GM19025 (cell line): ENCODE data around the gene SNRPB.
"Not testable (repeated sequence)": the region's sequence is repeated elsewhere in the genome, so short reads cannot be mapped to it uniquely, and the experiment has no call there.

Experiments used
- ATAC-seq: cut with Tn5 transposase; IDR thresholded peaks from one replicate; pipeline ENCODE4 v1.9.1; 2021; ENCODE audit warnings: mild to moderate bottlenecking, low read depth, moderate library complexity; ENCODE audit not compliant: unreplicated experiment

SNRPB gene

DNA sequence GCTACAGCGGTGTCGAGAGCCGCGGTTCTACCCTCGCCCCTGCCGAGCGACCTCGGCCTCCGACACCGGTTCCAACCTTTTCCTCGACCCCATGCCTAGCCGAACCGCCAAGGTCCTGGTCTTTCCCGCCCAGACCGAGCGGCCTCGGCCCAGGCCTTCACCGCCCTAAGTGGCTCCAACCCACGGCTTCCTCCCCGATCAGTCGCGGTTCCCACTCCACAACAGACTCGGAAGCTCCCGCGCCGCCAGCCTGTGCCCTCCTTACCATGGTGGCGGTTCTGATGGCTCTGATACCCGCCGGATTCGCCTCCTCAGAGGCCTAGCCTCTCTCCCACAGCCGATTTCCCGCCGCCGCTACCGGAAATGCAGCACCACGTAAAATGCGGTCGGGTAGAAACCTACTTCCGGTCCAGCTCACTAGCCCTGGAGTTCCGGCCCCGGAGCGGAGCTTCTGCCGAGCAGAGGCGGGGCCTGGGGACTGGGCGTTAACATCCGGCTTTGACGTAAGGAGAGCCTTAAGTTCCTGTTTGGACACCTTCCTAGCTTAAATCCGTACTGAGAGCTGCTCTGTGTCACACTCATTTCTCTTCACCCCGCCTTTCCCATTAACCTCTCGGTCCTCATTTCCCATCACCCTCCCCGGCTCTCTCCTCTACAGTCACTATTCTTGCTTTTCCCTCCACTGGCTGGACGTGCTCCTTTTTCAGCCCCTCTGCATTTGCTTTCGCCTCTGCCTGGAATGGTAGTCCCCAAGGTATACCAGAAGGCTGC, at the start of gene SNRPB:
SNRPB (minus strand) TSS at position 367 of the 771 bp plus-strand sequence; CDS start at position 268, 99 bp downstream.
- ATAC-seq: peak; percentile 97

DNA sequence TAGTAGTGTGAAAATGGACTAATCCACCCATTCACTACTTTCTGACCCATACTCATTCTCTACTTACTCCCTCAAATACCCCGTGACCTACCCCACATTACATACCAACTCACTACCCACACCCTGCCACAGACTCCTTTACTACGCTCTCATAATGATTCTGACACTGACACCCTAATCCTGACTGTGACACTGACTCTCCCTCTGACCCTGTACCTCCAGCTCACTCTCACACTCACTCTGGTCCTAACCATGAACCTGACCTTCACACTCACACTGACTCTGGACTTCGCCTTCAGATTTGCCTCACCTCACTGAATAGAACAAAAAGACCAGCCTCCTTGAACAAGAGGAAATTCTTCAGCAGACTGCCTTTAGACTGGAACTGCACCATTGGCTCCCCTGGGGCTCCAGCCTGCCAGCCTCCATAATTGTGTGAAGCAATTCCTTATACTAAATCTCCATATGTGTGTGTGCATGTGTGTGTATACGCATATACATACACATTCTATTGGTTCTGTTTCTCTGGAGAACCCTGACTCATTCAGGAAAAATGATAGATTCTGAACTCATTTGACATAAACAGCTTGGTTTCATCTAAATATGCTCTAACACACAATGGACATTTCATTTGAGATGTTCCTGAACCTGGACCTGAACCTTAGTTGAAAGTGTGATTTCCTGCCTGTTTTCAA, 48.7 kb upstream of the SNRPB start:
- no peak for ATAC-seq

DNA sequence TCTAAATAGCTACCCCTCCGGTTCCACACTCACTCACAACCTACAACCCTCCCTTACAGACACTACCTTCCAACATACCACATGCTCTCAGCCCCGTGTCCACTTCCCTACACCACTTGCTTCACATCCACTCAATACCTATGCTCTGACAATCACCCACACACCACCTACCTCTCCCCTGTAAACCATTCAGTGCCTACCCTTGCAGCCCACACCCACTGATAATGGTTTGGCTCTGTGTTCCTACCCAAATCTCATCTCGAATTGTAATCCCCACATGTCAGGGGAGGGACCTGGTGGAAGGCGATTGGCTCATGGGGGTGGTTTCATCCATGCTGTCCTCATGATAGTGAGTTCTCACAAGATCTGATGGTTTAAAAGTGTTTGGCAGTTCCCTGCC, 48.0 kb upstream of the SNRPB start:
- no peak for ATAC-seq

DNA sequence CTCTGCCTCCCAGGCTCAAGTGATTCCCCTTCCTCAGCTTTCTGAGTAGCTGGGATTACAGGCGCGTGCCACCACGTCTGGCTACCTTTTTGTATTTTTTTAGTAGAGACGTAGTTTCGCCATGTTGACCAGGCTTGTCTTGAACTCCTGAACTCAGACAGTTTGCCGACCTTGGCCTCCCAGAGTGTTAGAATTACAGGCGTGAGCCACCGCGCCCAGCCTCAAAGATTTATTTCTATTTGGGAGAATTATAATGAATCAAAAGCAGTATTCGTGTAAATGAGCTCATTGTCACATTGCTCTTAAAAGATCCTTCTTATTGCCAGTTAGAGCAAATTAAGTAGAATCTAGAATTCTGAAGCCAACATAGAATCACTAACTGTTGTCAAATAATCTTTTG, 47.5 kb upstream of the SNRPB start:
- no peak for ATAC-seq

DNA sequence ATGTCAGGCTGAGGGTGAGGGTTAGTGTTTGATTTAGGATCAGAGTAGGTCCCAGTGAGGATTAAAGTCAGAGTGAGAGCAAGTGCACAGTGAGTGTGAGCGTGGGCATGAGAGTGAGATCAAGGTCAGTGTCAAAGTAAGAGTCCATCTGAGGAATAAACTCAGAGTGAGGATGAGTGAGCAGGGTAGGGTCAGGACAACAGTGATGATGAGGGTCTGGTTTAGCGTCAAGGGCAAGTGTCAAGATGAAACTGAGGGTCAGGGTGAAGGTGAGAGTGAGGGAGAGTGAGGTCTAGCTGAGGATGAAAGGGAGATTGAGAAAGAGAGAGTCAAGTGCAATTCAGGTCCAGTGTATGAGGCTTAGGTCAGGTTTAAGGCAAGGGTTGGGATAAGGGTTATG, 45.8 kb upstream of the SNRPB start:
- ATAC-seq: no peak

DNA sequence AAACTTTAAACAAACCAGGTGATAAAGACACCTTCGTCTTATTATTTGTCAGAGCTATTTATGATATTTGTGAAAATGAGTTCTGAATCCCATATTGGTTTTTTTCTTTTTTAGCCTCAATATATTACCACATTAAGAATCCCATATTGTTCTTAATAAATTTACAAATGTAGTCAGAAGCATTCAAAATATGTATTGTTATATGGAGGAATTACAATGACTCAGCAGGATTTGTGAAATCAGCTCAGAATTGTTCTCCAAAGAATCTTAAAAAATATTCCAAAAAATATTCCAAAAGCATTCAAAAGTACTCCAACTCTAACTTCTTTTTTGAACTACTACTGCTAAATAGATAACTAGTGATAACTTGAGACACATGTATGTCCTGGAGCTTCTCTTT, 44.6 kb upstream of the SNRPB start:
- ATAC-seq: no peak

DNA sequence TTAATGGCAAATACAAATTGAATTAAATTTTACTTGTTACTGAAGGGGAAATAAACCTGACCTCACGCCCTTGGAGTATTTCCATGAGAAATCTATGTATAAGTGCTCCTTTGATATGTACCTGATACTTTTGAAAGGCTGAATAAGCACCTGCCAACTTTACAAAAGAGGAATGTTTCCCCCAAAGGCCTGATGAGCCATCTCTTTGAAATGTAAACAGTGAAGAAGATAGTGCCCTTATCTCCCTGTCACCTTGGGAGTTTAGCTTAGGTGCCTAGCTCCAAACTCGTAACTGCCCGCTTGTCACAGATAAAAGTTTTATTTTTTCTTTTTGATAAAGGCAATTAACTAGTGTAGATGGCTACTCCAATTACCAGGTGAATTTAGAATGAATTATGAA, 39.2 kb upstream of the SNRPB start:
- ATAC-seq: no peak

DNA sequence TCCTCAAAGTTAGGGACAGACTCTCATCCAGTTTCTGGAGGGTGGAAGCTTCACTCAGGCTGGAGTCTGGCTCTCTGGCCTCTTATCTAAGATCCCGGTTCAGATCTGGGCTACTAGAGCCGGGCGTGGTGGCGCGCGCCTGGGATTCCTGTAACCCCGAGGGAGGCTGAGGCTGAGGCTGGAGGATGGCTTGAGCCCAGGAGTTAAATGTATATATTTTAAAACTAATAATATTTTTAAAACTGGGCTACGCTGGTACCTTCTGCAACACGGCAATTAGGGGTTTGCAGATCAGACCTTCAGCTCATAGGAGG, 38.8 kb upstream of the SNRPB start:
- no peak for ATAC-seq

DNA sequence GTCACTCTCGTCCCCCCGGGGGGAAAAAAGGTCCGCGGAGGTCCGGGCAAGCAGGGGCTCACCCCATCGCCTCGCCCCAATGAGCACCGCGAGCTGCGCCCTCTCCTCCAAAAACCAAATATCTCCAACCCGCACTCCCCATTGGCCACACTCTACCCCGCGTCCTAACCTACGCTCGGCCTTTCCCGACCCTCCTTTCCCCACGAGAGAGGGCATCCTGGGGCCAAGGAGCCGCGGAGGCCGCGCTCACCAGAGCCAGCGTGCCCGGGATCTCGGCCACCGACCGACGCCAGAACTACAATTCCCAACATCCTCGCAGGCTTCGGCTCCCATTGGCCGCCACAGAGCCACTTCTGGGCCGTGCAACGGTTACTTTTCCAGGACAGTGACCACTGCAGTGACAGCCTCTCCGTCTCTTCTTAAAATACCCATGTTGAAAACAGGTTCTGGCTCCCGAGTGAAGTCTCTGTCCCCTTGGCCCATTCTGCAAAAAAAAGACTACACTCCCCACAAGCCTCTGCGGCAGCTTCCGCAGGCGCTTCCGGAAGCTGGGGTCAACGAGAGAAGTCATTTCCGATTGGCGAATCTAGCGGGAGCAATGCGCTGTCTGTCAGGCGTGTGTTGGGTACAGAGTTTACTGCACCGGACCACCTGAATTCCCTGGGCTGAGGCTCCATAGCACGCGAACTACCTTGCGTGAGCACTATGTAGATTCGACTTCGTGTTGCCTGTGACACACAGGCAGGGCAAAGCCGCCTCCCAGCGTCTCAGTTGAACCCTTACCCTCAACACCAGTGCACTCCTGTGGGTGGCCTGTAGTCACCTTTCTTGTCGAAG, 38.3 kb upstream of the SNRPB start, which contains the start of gene ZNF343:
ZNF343 (minus strand) TSS at position 285 of the 837 bp plus-strand sequence. CDS start 15,020 bp downstream, outside the sequence.
- ATAC-seq: peak; percentile 96

DNA sequence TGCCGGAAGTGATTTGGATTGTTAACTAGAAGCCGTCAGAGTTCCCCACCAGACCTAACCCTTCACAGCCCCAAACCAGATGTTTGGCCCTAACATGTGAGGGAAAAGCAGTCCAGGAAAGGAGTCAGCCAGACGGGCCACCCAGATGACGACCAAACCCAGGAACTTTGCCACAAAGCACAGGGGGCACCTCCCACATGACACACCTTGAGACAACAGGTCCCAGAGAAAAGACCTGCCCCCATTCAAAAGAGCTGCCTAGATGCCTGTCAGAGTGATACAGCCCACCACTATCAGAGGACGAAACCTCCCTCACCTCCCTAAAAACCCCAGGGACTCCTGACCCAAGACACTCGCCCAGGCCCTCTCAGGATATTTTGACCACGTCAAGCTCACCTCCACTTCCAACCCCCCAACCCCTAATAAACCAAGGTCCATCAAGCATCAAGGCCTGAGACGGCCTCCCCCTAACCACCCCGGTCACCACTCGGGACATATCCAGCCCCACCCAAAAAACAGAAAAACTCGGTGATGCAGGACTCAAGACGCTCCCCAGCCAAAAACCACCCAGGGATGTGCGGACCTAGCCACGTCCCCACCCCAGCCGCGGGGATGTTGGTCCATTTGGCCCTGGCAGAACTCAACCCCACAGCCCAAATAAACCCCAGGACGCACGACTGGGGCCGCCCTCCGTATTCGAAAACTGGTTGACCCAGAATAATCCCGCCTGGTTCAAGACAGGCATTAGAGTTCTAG, 37.5 kb upstream of the SNRPB start:
- ATAC-seq: no peak

DNA sequence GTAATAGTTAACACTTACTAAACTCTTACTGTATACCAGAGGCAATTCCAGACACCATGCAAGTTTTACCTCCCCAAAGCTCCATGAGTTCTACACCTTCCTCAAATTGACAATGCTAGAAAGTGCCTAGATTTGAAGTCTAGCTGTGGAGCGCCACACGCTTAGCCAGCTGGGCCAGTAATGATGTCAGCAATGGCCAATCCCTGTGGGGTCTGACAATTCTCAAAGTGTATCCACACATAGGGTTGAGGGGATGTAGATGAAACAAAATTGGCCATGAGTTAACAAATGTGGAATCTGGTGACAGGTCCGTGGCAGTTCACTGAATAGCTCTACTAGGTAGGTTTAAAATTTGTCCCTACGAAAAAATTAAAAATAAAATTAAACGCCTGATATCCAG, 36.9 kb upstream of the SNRPB start:
- ATAC-seq: no peak

DNA sequence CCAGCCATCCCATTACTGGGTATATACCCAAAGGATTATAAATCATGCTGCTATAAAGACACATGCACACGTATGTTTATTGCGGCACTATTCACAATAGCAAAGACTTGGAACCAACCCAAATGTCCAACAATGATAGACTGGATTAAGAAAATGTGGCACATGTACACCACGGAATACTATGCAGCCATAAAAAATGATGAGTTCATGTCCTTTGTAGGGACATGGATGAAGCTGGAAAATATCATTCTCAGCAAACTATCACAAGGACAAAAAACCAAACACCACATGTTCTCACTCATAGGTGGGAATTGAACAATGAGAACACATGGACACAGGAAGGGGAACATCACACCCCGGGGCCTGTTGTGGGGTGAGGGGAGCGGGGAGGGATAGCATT, 35.8 kb upstream of the SNRPB start:
- ATAC-seq: not testable (repeated sequence)

DNA sequence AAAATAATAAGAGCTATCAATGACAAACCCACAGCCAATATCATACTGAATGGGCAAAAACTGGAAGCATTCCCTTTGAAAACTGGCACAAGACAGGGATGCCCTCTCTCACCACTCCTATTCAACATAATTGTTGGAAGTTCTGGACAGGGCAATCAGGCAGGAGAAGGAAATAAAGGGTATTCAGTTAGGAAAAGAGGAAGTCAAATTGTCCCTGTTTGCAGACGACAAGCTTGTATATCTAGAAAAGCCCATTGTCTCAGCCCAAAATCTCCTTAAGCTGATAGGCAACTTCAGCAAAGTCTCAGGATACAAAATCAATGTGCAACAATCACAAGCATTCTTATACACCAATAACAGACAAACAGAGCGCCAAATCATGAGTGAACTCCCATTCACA, 34.2 kb upstream of the SNRPB start:
- not testable (repeated sequence) for ATAC-seq

DNA sequence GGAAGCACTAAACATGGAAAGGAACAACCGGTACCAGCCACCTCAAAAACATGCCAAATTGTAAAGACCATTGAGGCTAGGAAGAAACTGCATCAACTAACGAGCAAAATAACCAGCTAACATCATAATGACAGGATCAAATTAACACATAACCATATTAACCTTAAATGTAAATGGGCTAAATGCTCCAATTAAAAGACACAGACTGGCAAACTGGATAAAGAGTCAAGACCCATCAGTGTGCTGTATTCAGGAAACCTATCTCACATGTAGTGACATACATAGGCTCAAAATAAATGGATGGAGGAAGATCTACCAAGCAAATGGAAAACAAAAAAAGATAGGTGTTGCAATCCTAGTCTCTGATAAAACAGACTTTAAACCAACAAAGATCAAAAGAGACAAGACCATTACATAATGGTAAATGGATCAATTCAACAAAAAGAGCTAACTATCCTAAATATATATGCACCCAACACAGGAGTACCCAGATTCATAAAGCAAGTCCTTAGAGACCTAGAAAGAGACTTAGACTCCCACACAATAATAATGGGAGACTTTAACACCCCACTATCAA, 32.3 kb upstream of the SNRPB start:
- ATAC-seq: not testable (repeated sequence)

DNA sequence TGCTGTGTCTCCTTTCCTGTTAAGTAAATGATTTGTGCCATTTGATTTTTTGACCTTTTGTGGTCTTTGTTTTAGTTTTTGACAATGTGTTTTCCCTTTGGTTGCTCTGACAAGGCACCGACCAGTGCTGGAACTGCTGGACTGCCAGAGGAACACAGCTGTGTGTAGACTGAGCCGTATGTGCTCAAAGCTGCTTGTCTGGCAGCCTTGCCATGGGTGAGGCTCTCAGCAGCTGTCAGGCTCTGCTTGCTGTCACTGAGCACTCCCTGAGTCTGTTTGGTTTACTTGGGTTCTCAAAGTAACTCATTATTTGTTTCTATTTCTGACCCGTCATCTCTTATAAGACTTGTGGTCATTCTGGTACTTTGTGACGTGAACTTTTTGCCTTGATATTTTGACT, 15.1 kb upstream of the SNRPB start:
- ATAC-seq: no peak

DNA sequence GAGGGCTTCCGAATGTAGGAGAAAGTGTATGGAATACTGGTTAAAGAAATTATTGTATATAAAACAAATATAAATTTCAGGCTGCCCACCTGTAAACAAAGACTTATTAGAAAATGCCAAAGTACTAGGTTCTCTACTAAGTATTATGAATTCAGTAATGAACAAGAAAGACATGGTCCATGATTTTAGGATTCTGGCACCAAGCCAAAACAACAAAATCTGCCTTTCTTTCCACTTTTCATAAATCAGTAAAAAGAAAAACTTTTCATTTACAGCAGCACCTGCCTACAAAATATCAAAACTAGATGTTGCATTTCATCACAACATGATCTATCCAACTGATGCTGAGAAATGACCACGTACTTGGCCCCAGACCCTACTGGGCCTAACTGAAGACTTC, 14.5 kb upstream of the SNRPB start:
- no peak for ATAC-seq

DNA sequence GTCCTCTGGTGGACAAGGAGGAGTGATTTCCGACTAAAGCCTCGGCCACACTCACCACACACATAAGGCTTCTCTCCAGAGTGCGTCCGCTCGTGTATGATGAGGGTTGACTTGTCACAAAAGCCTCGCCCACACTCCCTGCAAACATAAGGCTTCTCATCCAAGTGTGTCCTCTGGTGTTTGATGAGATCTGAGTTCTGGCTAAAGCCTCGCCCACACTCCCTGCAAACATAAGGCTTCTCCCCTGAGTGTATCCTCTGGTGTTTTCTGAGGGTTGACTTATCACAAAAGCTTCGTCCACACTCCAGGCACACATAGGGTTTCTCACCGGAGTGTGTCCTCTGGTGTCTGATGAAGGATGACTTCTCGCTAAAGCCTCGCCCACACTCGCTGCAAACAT, 12.9 kb upstream of the SNRPB start:
- ATAC-seq: no peak

DNA sequence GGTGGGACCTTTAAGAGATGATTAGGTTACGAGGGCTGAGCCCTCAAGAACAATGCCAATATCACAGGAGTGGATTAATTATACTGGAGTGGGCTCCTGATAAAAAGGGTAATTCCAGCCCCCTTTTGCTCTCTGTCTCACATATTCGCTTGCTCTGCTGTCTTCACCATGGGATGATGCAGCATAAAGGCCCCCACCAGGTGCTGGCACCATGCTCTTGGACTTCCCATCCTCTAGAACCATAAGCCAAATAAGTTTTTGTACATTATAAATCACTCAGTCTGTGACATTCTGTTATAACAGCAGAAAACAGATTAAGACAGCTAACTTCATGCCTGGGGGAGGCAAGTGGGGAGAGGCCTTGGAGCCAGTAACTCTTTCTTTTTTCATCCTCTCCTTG, 9.8 kb upstream of the SNRPB start:
- ATAC-seq: no peak

DNA sequence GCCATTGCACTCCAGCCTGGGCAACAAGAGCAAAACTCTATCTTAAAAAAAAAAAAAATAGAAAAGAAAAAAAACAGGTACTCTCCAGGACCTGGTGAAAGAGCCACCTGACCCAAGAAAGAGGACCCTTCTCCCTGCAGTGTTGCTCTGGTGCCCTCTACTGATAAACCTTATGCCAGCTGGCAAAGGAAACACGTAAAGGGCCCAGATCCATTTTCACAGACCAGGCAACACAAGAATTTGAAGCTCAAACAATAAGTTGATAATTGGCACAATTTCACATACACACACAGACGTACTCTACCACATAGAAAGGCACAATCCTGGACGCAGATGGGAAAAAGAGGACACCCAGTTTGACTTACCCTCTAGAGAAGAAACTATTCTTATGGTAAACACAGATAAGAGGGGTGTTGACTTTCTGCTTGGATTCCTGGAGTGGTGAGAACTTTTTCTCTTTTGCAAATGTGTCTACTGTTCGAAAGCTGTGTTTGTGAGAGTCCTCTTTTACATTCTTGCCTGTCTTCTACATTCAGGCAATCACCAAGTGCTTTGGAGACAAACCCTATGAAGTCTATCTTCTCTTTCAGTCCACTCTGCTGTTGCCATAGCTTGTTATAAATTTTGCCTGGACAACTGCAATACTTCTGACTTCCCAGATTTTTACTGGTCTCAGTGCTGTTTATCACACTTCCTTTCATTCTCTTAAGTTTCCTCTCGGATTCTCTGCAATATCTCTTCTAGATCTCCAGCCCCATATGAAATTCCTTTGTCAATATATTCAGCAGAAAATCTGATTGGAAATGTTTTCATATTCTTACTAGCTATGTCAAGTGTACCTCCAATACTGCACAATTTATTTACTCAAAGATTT, 6.4 kb upstream of the SNRPB start:
- no peak for ATAC-seq
